GM23248 (cell line): Measurements from ENCODE around the gene CHAC1. TPM values are rescaled to one million over a fixed set of nuclear protein-coding genes. Genes with fewer than 3 reads are reported as not detected.

Experiments
- DNase-seq: peaks from one replicate; pipeline ENCODE4 v3.0.0-alpha.2; 2015
- H2AFZ ChIP-seq: fragments of 200-600 bp; sonication (generic); 2 replicates; pipeline ENCODE4 v1.6.1; 2016; ENCODE audit warnings: antibody characterized with exemption
- H3F3A ChIP-seq: fragments of 200-600 bp; sonication (generic); 2 replicates; pipeline ENCODE4 v1.6.1; 2016; ENCODE audit warnings: mild to moderate bottlenecking, antibody characterized with exemption, mixed run types; ENCODE audit not compliant: insufficient read depth
- H3K27ac ChIP-seq: fragments of 200-600 bp; sonication (generic); 2 replicates; pipeline ENCODE4 v1.5.1; 2016; ENCODE audit warnings: mild to moderate bottlenecking
- H3K27me3 ChIP-seq: fragments of 200-600 bp; sonication (generic); replicated peaks from 2 replicates; pipeline ENCODE4 v1.6.1; 2016; ENCODE audit warnings: mild to moderate bottlenecking; ENCODE audit not compliant: insufficient read depth
- H3K36me3 ChIP-seq: fragments of 200-600 bp; sonication (generic); 2 replicates; pipeline ENCODE4 v1.6.1; 2016; ENCODE audit warnings: low read depth, mild to moderate bottlenecking
- H3K4me1 ChIP-seq: fragments of 200-600 bp; sonication (generic); 2 replicates; pipeline ENCODE4 v1.6.1; 2016; ENCODE audit warnings: mild to moderate bottlenecking; ENCODE audit not compliant: insufficient read depth
- H3K4me2 ChIP-seq: fragments of 200-600 bp; sonication (generic); one replicate; pipeline ENCODE4 v1.6.1; 2016; ENCODE audit warnings: mild to moderate bottlenecking; ENCODE audit not compliant: unreplicated experiment
- H3K4me3 ChIP-seq: fragments of 200-600 bp; sonication (generic); 2 replicates; pipeline ENCODE4 v1.5.1; 2016; ENCODE audit warnings: mild to moderate bottlenecking
- H3K79me2 ChIP-seq: fragments of 200-600 bp; sonication (generic); 2 replicates; pipeline ENCODE4 v1.6.1; 2016; ENCODE audit warnings: mild to moderate bottlenecking; ENCODE audit not compliant: insufficient read depth
- H3K9ac ChIP-seq: fragments of 200-600 bp; sonication (generic); 2 replicates; pipeline ENCODE4 v1.6.1; 2016; ENCODE audit warnings: mild to moderate bottlenecking
- H3K9me2 ChIP-seq: fragments of 200-600 bp; sonication (generic); 2 replicates; pipeline ENCODE4 v1.6.1; 2016; ENCODE audit warnings: mixed run types, mild to moderate bottlenecking, moderate library complexity; ENCODE audit not compliant: insufficient read depth
- H3K9me3 ChIP-seq: fragments of 200-600 bp; sonication (generic); one replicate; pipeline ENCODE4 v1.6.1; 2017; ENCODE audit warnings: low read depth
- H4K20me1 ChIP-seq: fragments of 200-600 bp; sonication (generic); 2 replicates; pipeline ENCODE4 v1.6.0; 2016; ENCODE audit not compliant: insufficient read depth
- EZH2 ChIP-seq: fragments of 200-600 bp; sonication (generic); IDR thresholded peaks from 2 replicates; pipeline ENCODE4 v1.6.1; 2018; ENCODE audit warnings: antibody characterized with exemption, mild to moderate bottlenecking; ENCODE audit not compliant: insufficient read depth, poor library complexity, severe bottlenecking
- EZH2phosphoT487 ChIP-seq: fragments of 200-600 bp; sonication (generic); IDR thresholded peaks from 2 replicates; pipeline ENCODE4 v1.6.1; 2018; ENCODE audit warnings: antibody characterized with exemption, moderate library complexity, mild to moderate bottlenecking, low read depth; ENCODE audit not compliant: insufficient read depth
- WGBS, 2 experiments: methylation state at CpG; one replicate each; pipeline ENCODE4 v1.1.6; 2015 to 2017; ENCODE audit warnings: low lambda C conversion rate in 2 of 2, low coverage in 1 of 2; ENCODE audit errors: missing lambda C conversion rate in 2 of 2; 5-methylcytosine and 5-hydroxymethylcytosine counted together
- in situ Hi-C: fragments of 300-500 bp; cut with MboI; formaldehyde crosslinking; loops from 2 replicates; pipeline ENCODE4 v1.15.0; 2020
- polyA plus RNA-seq: library from polyadenylated mRNA; unstranded; fragments of >200 nt; fragmentation: Nextera tagmentation; extraction: Ambion mirVana; gene quantifications from 2 replicates; pipeline ENCODE4 v1.2.1, GENCODE V29; 2016
- total RNA-seq: library from RNA; depleted of rRNA; stranded (reverse); fragments of >200 nt; shearing (Covaris generic); gene quantifications from 2 replicates; pipeline ENCODE4 v1.2.3, GENCODE V29; 2014

Gene CHAC1
- total and polyA plus RNA-seq, 2 experiments from 2014 or later, result 43.8 to 74.4 TPM

DNA sequence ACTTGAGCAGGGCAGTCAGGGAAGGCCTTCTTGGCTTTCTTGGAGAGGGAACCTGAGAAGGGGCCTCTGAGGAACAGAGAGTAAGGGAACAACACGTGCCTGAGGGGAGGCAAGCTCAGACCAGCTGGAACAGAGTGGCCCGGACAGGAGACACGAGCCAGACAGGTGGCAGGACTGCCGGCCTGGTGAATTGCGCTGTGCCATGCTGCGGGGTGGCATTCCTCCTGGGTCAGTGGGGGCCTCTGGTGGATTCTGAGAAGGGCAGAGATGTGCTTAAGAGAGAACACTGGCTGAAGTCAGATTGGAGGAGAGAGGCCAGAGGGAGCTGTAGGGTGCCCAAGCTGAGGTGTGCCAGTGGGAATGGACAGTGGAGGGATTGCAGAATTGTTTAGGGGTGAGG lies 4.9 kb downstream of the CHAC1 start:
- Histone ChIP-seq H3F3A (peaks cover 9% of the 10 kb centered on the region; the same call in 1 of the 2 replicates), H3K9me3 (no peaks in the 10 kb centered on the region), H3K9me2 (no peaks in the 10 kb centered on the region), H3K27me3 (no peaks in the 10 kb centered on the region), H3K4me2 (no peak overlapping the region), H3K36me3 (peaks cover 19% of the 10 kb centered on the region; the same call in 1 of the 2 replicates), H4K20me1 (no peaks in the 10 kb centered on the region; the same call in 1 of the 2 replicates), H3K79me2 (peaks cover 32% of the 10 kb centered on the region), H2AFZ (no peak overlapping the region), H3K4me1 (peaks cover 25% of the 10 kb centered on the region), H3K4me3 (no peak overlapping the region), H3K9ac (no peak overlapping the region), H3K27ac (no peak overlapping the region)
- no peak for DNase-seq
- in situ Hi-C loops, result no loop called here
- TF ChIP-seq EZH2phosphoT487, result no peak
- no peak for TF ChIP-seq EZH2
- WGBS, 2 experiments, result 88 to 92% methylated on average over 6 of the region's 6 CpGs

DNA sequence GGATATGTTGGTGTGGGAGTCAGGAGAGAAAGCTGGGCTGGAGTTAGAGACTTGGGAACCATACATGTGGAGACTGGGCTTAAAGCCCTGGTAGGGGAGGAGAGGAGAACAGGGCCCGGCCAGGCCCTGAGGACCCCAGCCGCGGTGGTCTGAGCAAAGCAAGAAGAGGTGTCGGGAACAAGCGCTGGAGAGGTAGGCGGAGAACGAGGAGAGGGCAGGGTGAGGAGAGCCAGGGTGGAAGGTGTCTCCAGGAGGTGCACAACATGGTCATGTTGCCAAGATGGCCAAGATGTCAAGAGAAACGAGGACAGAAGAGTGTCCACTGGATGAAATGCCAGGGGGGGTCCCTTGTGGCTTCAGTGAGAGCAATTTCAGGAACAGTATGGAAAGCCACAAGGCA lies 5.5 kb downstream of the CHAC1 start:
- 90 to 94% methylated on average over 8 of the region's 8 CpGs for WGBS, 2 experiments
- H3K4me3 ChIP-seq, result no peak overlapping the region
- H3F3A ChIP-seq, result peaks cover 9% of the 10 kb centered on the region; the same call in 1 of the 2 replicates
- in situ Hi-C loops, result no loop called here
- DNase-seq, result no peak
- H3K4me2 ChIP-seq, result no peak overlapping the region
- H3K79me2 ChIP-seq, result peaks cover 27% of the 10 kb centered on the region
- TF ChIP-seq EZH2phosphoT487, result no peak
- TF ChIP-seq EZH2, result no peak
- H4K20me1 ChIP-seq, result no peaks in the 10 kb centered on the region; the same call in 1 of the 2 replicates
- H3K27me3 ChIP-seq, result no peaks in the 10 kb centered on the region
- no peak overlapping the region for H3K27ac ChIP-seq
- peaks cover 19% of the 10 kb centered on the region; the same call in 1 of the 2 replicates for H3K36me3 ChIP-seq
- H3K9me3 ChIP-seq, result no peaks in the 10 kb centered on the region
- peaks cover 25% of the 10 kb centered on the region for H3K4me1 ChIP-seq
- no peak overlapping the region for H3K9ac ChIP-seq
- H2AFZ ChIP-seq, result no peak overlapping the region
- H3K9me2 ChIP-seq, result no peaks in the 10 kb centered on the region

DNA sequence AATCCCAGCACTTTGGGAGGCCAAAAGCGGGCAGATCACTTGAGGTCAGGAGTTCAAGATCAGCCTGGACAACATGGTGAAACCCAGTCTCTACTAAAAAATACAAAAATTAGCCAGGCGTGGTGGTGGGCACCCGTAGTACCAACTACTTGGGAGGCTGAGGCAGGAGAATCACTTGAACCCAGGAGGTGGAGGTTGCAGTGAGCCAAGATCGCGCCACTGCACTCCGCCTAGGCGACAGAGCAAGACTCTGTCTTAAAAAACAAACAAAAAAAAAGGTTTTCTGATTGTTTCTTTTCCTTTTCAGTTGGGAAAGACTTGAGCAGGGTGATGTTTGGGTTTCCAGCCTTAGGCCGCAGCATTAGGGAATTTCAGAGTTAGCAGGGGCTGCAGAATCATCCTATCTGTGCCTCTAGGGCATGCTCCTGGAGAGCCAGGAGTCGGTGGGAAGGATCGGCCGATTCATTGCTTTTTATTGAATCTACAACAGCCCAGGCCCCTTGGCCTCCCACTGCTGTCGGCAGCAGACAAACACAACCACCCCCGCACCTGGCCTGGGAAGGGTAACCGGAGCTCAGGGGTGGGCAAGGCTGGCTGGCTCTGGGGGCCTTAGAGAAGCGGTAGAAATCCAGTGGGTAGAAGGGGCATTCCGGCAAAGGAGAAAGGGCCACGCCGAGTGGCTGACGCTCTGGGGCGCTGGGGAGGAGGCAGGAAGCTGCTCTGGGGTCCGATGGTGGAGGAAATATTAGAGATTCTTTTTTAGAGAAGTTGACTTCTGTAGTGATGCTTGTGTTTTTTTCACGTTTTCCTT lies 6.3 kb downstream of the CHAC1 start:
- no peak overlapping the region for H2AFZ ChIP-seq
- DNase-seq, result no peak
- peaks cover 9% of the 10 kb centered on the region; the same call in 1 of the 2 replicates for H3F3A ChIP-seq
- 72 to 75% methylated on average over 22 of the region's 22 CpGs for WGBS, 2 experiments
- TF ChIP-seq EZH2phosphoT487 (no peak), EZH2 (no peak)
- peaks cover 25% of the 10 kb centered on the region for H3K4me1 ChIP-seq
- H3K4me2 ChIP-seq, result no peak overlapping the region
- no peaks in the 10 kb centered on the region for H3K27me3 ChIP-seq
- no peaks in the 10 kb centered on the region; the same call in 1 of the 2 replicates for H4K20me1 ChIP-seq
- in situ Hi-C loops, result no loop called here
- H3K4me3 ChIP-seq, result no peak overlapping the region
- no peak overlapping the region for H3K9ac ChIP-seq
- no peaks in the 10 kb centered on the region for H3K9me3 ChIP-seq
- no peaks in the 10 kb centered on the region for H3K9me2 ChIP-seq
- peaks cover 19% of the 10 kb centered on the region; the same call in 1 of the 2 replicates for H3K36me3 ChIP-seq
- peaks cover 19% of the 10 kb centered on the region for H3K79me2 ChIP-seq
- H3K27ac ChIP-seq, result no peak overlapping the region

DNA sequence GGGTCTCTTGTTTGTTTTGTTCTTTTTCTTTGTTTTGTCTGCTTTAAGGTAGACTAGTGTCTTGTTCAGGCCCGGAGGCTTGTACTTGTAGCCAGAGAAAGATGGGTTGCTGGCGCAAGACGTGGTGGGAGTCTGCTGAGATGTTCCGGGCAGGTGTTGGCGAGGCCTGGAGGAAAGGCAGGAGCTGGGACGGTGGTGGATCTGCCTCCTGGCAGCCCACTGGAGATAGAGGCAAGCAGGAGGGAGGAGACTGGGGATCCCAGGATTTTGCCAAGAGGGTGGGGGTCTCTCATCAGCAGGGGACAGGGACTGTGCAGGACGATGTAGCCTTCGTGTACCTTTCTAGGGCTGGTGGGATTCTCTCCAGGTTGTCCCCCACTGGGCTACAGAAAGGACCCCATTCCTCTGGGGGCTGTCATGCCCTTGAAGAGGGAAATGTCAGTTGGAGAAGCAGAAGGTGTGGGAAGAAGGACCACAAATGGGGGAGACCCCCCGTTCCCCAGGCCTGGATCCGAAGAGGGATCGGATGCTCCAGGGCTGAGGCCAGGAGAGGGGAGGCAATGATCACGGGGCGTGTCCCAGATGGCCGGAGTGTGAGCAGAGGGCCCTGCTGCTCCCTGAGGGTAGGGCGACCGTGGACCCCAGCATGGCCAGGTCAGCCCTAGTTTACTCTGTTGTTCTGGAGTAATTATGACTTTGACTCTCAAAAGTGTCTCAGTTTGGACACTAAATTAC lies 7.0 kb downstream of the CHAC1 start:
- Histone ChIP-seq H3F3A (peaks cover 9% of the 10 kb centered on the region; the same call in 1 of the 2 replicates), H3K9me3 (no peaks in the 10 kb centered on the region), H3K9ac (no peak overlapping the region), H3K4me2 (no peak overlapping the region), H3K27me3 (no peaks in the 10 kb centered on the region), H4K20me1 (no peaks in the 10 kb centered on the region; the same call in 1 of the 2 replicates), H3K36me3 (peaks cover 19% of the 10 kb centered on the region; the same call in 1 of the 2 replicates), H3K9me2 (no peaks in the 10 kb centered on the region), H3K4me3 (no peak overlapping the region), H3K27ac (no peak overlapping the region), H3K79me2 (peaks cover 11% of the 10 kb centered on the region), H2AFZ (no peak overlapping the region), H3K4me1 (peaks cover 18% of the 10 kb centered on the region)
- DNase-seq, result no peak
- in situ Hi-C loops, result no loop called here
- no peak for TF ChIP-seq EZH2
- no peak for TF ChIP-seq EZH2phosphoT487
- 86 to 93% methylated on average over 16 of the region's 16 CpGs for WGBS, 2 experiments
